ENCODE measurements around the gene FARS2.
A peak's percentile ranks its signal among the peaks of the same experiment; 100 is the strongest.

FARS2 gene

DNA sequence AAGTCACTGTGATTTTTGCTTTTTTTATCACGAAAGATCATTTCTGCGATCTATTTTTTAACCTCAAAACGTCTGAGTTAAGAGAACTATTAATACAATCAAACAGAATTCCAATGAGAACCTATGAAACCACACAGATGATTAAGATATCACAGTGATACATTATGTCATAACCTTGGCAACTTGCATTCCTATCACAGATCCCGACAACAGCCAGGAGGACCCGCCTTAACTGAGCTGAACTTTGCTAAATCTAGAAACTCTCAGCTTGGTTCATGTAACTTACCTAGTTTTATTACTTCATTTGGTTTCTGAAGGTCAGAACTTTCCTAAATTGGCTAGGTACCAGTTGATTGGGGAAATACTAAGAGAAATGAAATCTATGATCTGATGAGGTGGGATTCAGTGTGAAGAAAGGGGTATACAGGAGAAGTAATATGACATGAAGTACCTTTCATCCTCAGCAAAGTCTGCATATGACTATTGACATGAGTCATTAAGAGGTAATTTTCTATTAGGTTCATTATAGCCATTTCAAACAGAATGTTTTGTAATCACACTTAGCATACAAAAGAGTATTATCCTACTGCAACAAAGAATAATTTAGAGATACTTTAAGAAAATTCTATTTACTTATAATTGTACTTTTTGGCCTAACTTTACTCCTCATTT, 11.7 kb upstream of the FARS2 start:
- no peak for DNase-seq

DNA sequence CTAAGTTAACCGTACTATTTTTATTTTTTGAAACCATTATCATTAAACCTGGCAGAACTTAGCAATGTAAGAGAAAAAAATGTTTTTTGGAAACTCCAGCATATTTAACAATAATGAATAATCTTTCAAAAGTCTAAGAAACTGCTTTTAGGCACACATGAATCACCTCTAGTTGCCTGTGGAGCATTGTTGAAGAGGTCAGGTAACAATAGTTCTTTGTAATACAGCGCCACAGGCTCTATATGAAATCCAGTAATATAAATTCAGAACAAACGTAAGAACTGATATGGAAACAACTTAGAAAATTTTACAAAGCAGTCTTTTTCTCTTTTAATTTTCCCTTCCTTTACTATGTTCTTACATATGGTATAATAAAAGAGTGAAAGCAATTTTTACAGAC, 10.9 kb upstream of the FARS2 start:
- DNase-seq, result no peak

DNA sequence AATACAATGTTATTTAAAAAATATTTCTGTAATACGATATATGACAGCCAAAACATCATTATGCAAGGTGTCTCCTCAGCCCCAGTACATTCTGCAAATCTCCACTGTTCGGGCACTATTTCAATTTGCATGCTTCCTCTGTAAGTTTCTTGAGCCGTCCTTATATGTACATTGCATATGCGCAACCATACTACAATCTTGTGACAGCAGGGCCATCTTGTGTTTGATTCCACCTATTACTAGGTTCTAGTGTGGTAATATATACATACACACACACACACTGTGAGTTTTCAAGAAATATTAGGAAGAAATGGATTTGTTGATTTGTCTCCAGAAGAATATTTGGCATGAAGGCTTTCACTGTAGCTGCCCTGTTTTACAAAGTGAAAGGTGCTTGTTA, 10.4 kb upstream of the FARS2 start:
- DNase-seq, result no peak

DNA sequence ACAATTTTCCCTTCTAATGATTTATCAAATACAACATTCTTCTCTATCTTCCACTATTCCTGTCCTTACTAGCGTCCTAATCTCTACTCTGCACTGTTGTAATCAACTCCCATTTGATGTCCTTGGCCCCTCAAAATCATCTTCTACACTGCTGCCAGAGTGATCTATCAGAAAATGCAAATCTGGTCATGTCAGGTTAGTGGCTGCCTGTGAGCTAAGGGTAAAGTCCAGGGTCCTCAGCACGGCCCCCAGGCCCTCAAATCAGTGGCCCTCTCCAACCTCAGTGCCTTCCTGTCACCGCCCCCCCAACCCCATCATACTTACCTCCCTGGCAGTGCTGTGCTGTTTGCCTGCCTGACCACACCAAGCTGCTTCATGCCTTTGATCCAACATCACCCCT, 4.4 kb upstream of the FARS2 start:
- no peak for DNase-seq

DNA sequence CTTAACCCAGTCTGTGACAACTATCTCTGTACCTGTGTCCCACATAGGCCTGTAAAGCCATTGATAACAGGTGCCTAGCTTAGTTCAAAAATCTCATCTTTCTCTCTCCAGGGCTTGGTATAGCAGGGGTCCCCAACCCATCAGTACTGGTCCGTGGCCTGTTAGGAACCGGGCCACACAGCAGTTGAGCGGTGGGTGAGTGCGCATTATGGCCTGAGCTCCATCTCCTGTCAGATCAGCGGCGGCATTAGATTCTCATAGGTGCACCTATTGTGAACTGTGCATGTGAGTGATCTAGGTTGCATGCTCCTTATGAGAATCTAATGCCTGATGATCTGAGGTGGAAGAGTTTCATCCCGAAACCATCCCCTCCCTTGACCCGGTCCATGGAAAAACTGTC, 3.9 kb upstream of the FARS2 start:
- DNase-seq, result no peak

DNA sequence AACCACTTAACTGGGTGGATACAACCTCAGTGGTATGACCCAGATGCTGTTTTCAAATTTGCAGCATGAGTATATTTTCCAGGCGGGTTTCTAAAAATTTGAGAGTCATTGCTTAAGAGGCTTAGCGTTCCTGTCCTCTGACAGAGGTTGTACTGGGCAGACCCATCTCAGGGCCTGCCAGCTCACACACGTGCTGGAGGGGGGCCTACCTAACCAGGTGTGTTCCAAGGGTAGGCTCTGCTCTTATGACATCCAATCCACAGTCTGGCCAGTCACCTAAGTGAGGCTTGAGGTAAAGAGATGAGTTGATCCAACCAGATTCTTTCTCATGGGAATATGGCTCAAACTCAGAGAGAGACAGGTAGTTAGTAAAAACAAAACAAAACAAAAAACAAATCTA, 1.9 kb upstream of the FARS2 start:
- no peak for DNase-seq

DNA sequence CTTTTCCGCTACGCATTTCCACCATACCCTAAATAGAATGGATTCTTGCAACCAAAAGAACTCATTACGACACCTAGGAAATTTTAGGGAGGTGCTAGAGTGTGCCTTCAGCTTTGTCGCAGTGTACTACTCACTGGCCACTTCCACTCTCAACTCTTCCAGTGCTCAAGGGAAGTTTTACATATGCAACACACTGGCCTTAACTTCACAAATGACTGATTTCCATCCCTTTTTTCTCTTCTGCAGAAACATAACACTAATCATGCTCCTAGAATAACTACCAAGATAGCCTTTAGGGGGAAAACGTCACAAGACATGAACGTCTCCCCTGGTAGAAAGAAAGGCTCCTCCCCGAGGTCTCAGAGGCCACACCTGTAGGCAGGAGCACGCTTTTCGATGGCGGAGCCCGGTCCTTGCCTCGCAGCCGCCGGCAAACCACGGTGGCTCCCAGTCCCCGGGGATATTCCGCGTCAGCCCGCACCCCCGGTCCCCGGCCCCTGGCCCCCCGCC, 1.1 kb upstream of the FARS2 start:
- peak; percentile 16 for DNase-seq

DNA sequence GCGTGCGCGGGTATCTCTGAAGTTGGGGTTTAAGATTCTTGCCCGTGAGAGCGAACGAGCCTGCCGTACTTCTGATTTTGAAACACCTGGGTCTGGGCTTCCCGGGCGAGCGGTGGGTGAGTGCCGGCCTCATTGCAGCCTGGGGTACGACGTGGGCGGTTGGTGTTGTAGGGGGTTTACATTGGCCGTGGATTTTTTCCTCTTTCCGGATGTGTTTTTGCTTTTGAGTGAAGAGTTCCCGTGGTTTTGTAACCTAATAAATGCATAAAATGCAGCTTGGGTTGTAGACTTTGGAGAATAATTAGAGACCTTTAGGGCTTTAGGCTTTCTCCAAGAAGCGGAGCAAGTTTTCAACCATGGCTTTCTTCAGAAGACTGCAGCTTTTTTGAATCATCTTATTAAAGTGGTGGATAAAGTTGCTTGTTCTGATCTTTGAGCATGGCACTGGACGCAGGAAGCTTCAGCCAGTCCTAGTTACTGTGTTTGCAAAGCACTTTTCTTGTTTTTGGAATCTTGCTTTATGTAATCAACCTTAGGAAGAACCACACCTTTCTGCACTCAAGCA, 314 bp downstream of the FARS2 start:
- no peak for DNase-seq

DNA sequence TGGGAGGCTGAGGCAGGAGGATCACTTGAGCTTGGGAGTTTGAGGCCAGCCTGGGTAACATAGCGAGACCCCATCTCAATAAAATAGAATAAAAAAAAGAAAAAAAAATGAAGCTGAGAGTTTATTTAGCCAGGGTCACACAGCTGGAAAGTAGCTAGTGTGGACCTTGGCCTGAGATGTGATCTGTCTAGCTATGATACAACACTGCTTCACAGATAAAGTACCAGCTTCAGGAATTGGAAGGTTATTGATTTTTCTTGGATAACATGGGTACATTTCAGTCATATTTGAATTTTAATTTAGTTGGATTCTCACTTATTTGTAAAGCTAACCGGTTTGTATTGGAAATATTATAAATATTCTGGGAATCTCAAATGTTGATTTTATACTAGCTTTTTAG, 5.1 kb downstream of the FARS2 start:
- no peak for DNase-seq

DNA sequence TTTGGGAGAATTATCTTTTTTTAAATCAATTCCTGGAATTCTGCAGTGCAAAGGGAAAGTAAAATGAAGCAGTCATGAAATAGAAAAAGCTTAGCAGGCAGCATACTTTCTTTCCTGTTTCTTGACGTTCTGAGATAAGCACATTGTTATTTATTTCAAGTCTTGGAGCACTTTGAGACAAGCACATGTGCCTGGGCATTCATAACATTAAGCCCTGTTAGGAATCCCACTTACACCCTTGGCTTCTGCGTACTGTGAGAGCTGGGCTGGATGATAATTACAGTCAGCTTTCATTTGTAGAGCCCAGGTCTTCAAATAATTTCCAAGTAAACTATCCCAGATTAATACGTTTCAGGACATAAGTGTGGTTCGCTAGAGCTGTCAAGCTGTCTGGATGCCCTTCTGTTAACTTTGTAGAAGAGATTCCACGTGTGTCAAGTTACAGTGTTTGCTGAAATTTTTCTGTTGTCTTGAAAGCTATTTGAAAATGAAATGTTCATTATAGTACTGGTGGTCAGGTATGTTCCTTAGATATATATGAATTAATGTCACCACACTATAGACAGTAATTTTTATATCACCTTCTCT, 8.9 kb downstream of the FARS2 start:
- DNase-seq, result no peak

DNA sequence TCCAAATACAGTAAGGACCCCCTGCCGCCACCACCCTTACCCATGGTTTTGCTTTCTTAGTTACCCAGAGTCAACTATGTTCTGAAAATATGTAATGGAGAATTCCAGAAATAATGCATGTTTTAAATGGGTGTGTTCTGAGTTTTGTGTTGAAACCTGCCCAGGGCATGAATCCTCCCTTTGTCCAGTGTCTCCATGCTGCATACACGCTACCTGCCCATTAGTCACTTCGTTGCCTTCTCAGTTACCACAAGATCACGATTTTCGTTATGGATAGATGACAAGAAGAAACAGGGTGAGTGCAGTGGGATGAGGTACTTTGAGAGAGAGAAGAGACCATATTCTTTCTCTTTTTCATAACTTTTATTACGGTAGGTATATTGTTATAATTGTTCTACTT, 10.6 kb downstream of the FARS2 start:
- DNase-seq, result no peak

DNA sequence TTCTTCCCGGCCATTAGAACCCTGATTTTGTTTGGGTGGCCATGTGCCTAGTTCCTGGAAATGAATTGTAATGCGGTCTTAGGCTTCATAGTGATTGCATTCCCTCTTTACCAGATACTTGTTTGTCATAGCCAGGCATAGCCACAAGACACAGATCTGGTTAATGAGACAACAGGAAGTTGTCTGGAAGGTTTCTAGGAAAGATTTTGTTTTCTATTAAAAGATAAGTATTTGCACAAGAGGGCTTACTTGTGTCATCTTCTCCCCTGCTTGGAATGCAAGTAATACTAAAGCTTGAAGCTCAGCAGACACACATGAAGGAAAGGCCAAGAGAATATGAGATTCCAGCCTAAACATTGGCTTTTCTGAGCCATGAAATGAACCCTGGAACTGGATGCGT, 12.9 kb downstream of the FARS2 start:
- DNase-seq, result no peak

DNA sequence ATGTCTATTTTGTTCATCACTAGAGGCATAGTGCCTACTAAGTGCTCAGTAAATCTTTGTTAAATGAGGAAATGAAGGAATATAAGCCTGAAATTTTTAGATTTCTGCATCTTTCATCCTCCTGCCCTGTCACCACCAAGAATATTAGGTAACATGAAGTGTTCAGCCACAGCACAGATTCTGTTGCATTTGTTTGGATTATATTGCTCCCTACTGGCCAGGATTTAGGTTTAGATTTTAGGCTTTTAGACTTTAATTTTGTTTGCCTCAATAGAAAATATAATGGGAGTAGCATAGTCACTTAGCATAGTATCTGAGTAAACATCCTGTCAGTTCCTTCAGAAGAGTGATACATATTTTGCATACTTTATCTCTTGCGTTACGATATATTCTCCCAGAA, 14.2 kb downstream of the FARS2 start:
- DNase-seq, result no peak

DNA sequence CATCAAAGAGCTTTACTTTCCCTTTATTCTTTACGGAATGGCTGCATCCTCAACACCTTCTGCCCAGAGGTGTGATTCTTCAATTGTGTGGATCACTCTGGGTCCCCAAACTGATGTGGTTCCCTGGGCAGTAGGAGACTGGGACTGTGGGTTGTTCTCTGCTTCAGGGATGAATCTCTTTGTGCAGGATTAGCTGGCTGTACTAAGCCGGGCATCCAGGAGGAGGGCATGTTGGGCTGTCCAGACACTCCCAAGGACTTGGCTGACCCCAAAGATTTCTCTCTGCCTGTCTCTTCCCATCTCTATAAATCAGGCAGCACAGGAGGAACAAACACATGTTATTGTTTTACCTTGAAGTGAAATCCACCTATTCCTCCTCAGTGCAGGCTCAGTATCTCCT, 15.3 kb downstream of the FARS2 start:
- DNase-seq, result no peak

DNA sequence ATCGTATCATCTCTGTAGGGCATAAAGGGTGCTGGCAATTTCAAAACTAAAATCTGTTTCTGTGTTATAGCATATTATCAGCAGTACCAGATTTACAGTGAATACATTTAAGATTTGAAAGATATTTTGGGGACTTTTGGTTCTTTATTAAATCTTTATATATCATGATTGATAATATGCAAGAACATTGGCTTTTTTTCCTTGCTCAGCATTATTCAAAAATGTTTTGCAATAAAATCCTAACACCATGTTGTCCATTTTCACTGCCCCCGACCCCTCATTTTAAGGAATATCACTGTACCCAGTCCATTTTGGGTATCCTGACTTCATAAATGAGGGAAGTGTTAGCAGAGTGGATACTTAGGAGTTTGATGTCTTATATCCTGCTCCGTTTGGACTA, 16.3 kb downstream of the FARS2 start:
- no peak for DNase-seq

DNA sequence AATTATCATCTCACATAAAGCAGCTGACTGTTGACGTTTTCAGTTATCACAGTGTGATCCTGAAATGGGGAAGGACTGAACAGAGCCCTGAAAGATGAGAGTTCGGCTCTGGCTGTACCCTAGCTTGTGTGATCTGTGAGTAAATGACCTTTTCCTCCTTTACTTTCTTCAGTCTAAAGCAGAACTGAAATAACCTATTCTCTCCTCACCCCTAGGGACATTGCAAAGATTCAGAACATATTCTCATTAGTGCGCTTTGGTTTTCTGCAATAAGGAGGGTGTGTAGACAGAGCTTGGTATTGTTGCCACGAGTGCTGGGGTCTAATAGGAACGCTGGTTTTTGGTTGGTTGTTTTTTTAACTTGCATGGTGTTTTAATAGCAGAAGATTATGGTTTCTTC, 16.7 kb downstream of the FARS2 start:
- DNase-seq, result no peak

DNA sequence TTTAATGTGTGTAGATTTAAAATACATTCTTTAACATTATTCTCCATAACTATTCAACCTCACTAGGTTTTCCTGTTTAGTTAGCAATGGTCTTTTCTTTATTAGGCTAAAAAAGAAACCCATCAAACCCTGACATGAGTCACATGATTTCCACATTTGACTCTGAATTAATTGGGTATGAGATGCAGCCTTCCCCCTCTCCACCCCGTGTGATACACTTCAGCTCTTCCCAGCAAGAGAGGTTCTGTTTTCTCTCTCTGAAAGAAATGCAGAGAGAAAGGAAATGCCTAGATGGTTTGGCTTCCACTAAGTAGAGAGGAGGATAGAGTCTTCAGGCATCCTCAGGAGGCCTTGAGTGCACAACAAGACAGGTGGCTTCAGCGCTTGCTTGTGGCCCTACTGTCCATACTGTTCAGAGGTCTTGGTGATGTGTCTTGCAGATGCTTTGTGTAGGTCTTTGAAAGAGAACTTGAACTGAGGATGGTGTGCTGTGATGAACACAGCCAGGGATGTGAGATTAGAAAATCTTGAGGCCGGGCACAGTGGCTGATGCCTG, 17.3 kb downstream of the FARS2 start:
- no peak for DNase-seq

DNA sequence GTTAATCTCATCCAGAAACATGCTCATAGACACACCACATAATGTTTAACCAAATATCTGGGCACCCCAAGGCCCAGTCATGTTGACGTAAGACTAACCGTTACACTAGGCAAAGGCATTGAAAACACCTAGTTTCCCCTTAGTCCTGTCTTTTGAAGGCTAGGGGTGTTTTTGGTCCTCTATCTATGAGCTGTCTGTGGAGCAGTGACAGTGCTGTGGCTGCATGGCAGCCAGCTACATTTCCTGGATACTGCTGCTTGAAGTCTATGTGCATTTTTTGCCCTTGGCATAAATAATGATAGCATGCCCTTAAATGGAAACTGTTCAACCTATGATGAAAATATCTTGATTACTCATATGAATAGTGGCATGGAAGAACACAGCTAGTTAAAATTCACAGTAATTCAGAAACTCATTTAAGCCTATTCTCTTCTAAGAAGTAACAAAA, 18.6 kb downstream of the FARS2 start:
- no peak for DNase-seq

DNA sequence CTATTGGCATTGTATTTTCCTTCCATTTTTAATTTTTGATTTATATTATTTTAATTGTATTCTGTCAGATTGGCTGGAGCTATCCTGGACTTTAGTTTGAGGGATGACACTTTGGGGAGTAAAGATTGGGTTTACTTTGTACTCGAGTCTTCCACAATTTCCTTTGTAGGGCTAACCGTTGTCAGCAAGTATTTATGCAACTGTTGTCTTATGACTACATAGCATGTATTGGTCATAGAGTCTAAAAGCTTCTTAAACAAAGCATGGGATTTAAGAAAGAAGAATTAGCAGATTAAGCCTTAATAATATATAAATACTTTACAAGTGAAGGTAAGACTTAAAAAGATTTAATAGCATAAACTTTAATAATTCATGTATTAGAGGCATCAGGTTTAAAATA, 19.6 kb downstream of the FARS2 start:
- DNase-seq, result no peak

DNA sequence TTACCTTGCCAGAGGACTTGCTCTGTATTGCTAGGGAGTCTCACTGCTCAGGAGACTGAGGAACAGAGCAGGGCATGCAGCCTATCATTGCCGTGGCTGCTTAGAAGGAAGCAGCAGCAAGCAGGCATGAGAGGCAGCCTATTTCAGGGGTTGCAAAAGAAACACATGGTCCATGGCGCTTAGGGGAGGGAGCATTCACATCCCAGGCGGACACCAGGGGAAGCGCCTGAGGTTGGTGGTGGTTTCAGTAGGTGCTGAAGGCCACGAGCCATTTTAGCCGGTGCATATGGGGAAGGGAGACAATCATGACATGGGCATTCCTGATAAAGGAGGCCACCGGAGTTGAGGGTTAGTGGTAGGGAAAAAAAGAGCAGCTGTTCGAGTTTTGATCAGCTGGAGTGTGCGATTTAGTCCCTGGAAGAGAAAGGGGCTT, 20.9 kb downstream of the FARS2 start:
- DNase-seq, result no peak

DNA sequence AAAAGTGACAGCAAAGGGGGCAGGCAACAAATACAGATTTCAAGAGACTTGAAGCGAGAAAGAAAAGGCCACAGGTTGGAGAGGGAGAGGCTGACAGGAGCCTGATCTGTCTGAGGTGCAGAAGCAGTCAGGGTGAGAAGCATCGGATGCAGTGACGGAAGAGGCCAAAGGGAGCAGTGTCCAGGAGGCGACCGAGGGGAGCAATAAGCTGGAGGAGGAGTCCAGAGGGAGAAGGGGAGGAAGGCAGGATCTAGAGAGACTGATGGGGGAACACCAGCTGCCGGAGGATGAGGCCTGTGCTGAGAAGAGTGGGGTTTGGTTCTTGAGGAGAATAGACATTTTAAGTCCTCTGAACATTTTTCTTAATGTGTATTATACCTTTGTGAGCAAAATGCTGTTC, 23.8 kb downstream of the FARS2 start:
- DNase-seq, result no peak

DNA sequence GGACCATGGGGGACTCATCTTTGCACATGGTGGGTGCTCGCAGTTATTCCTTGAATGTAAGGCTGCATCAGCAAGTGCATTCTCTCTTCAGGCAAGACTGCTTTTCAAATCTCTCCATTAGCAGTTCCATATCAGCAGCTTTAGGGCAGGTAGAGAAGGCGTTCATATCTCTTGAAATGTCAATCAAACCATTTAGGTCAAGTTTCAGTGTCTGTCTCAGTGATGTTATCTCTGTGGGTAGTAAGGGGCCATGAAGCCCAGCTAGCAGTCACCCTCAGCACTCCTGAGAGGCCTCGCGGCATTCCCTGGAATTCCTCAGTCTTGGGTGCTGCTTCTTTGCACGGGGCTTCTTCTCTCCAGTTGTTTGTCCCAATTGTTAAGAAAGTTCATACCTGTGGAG, 24.2 kb downstream of the FARS2 start:
- DNase-seq, result no peak

DNA sequence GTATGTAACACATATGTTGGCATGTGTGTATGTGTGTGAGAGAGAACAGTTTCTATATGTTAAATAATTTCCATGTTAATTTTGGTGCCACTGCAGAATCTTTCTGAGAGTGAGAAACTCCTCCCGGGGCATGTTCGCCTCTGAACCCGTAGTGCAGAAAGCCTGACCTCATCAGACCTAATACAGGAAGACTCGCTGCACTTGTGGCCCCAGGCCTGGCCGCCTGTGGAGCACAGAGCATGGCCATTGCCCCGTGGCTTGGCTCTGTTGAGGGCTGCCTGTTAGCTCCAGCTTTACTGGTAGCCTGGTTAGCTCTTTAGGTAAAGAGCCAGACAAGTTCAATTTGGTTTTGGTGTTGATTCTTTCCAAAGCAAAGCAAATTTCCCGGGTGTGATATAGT, 25.5 kb downstream of the FARS2 start:
- no peak for DNase-seq

DNA sequence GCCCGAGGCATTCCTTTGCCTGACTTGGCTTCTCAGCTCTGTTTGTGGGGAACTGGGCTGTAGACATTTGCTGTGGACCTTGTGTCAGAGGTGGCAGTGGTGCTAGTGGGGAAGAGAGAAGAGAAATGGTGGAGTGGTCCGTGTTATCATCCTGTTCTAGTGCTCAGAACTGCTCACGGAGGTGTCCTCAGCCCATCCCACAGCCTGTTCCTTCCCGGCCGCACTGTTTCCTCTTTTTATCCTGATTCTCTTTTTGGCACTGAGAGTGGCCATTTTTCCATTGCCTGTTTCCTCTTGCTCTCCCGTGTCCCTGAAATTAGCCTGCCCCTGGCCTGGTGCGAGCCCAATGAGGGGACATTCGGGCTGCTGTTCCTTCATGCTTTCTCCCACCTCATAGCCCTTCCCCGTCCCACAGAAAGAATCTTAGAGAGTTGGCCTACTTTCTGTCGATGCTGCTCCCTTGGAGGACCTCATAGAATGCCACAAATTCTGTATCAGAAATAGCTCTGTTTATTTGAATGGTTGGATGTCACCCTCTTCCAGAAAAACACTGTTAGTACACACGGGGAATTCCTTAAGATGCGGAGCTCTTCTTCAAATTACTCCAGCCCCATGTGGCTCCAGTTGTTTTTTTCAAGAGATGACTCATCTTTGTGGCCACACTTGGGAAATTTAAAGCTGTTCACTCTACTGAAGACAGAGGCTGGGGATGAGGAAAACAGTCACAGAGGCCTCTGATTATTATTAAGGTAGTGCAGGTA, 26.1 kb downstream of the FARS2 start:
- DNase-seq, result no peak

Measured in NCI-H1092 treated with DMSO at 0.1 percent for 48 hours (cell line).